Measurements from ENCODE around the gene ERICH4. TPM values are rescaled to one million over a fixed set of nuclear protein-coding genes. Genes with fewer than 3 reads are reported as not detected.
"Not testable (repeated sequence)": the region's sequence is repeated elsewhere in the genome, so short reads cannot be mapped to it uniquely, and the experiment has no call there.

Gene ERICH4
- total and polyA plus RNA-seq, 7 donors = not detected

GRCh38 chr19:41403181-41403970 lies 39.6 kb upstream of the ERICH4 start:
- peaks cover 0 to 20% (median 12%) of the 10 kb centered on the region in 4 donors for H3K4me1 ChIP-seq
- WGBS, 2 donors = 61 to 64% methylated on average over 12 of the region's 12 CpGs

GRCh38 chr19:41405776-41406175 lies 37.2 kb upstream of the ERICH4 start:
- TF ChIP-seq CTCF (IDR thresholded peaks at IDR 0.05) = no peak
- peak overlapping the region in 1 of 4 donors; percentile 20 for H3K27ac ChIP-seq
- peaks cover 0 to 20% (median 5%) of the 10 kb centered on the region in 4 donors for H3K36me3 ChIP-seq
- no peaks in the 10 kb centered on the region for H3K9me3 ChIP-seq
- peaks cover 0 to 24% (median 17%) of the 10 kb centered on the region in 4 donors for H3K4me1 ChIP-seq
- intact Hi-C loops (cut with DNase I) = no loop called here
- 87% methylated on average over 6 of the region's 6 CpGs for WGBS, 2 donors
- H3K4me3 ChIP-seq = no peak overlapping the region
- no peaks in the 10 kb centered on the region for H3K27me3 ChIP-seq
- no peak for DNase-seq

More at GRCh38 chr19:41403181-41403970, 39.6 kb upstream of the ERICH4 start:
- Histone ChIP-seq H3K27me3 (no peaks in the 10 kb centered on the region), H3K4me3 (no peak overlapping the region), H3K27ac (no peak overlapping the region), H3K36me3 (peaks cover 0 to 14% (median 0%) of the 10 kb centered on the region in 4 donors), H3K9me3 (no peaks in the 10 kb centered on the region)
- no peak for DNase-seq
- intact Hi-C loops (cut with DNase I) = no loop called here
- no peak for TF ChIP-seq CTCF (IDR thresholded peaks at IDR 0.05)
- TF ChIP-seq POLR2A (IDR thresholded peaks at IDR 0.05) = no peak
- no peak for TF ChIP-seq POLR2AphosphoS5 (IDR thresholded peaks at IDR 0.05)
- TF ChIP-seq EP300 (IDR thresholded peaks at IDR 0.05) = no peak

- no peak overlapping the region for H3K27ac ChIP-seq
- H3K27me3 ChIP-seq = no peaks in the 10 kb centered on the region
- TF ChIP-seq EP300 (IDR thresholded peaks at IDR 0.05) (no peak), POLR2A (IDR thresholded peaks at IDR 0.05) (no peak), POLR2AphosphoS5 (IDR thresholded peaks at IDR 0.05) (no peak), CTCF (IDR thresholded peaks at IDR 0.05) (no peak)
- no peaks in the 10 kb centered on the region for H3K9me3 ChIP-seq
- 49 to 75% methylated on average over 4 of the region's 4 CpGs for WGBS, 2 donors
- peaks cover 0 to 31% (median 11%) of the 10 kb centered on the region in 4 donors for H3K36me3 ChIP-seq
- no peak for DNase-seq
- H3K4me3 ChIP-seq = no peak overlapping the region
- intact Hi-C loops (cut with DNase I) = no loop called here
- peaks cover 0 to 24% (median 21%) of the 10 kb centered on the region in 4 donors for H3K4me1 ChIP-seq
Observed at GRCh38 chr19:41407271-41407670, 35.7 kb upstream of the ERICH4 start.

- 40 to 70% methylated on average over 4 of the region's 4 CpGs for WGBS, 2 donors
- H3K9me3 ChIP-seq = no peaks in the 10 kb centered on the region
- no peak overlapping the region for H3K27ac ChIP-seq
- intact Hi-C loops (cut with DNase I) = no loop called here
- no peak overlapping the region for H3K4me3 ChIP-seq
- H3K36me3 ChIP-seq = peaks cover 2 to 34% (median 14%) of the 10 kb centered on the region in 4 donors
- no peak for DNase-seq
- no peak for TF ChIP-seq CTCF (IDR thresholded peaks at IDR 0.05)
- TF ChIP-seq EP300 (IDR thresholded peaks at IDR 0.05) = no peak
- no peak for TF ChIP-seq POLR2A (IDR thresholded peaks at IDR 0.05)
- TF ChIP-seq POLR2AphosphoS5 (IDR thresholded peaks at IDR 0.05) = no peak
- H3K27me3 ChIP-seq = no peaks in the 10 kb centered on the region
- H3K4me1 ChIP-seq = peaks cover 0 to 24% (median 19%) of the 10 kb centered on the region in 4 donors
Observed at GRCh38 chr19:41408256-41408655, 34.7 kb upstream of the ERICH4 start.

- DNase-seq; H3K4me3 ChIP-seq; H3K27me3 ChIP-seq; intact Hi-C loops (cut with DNase I); H3K9me3 ChIP-seq: not testable (repeated sequence)
- Histone ChIP-seq H3K27ac (peak overlapping the region in 3 of 4 donors; percentile 4 to 47 (median 23)), H3K4me1 (peaks cover 0 to 24% (median 19%) of the 10 kb centered on the region in 4 donors), H3K36me3 (peaks cover 8 to 34% (median 18%) of the 10 kb centered on the region in 4 donors)
- 92 to 95% methylated on average over 5 of the region's 5 CpGs for WGBS, 2 donors
Observed at GRCh38 chr19:41408846-41409245, 34.1 kb upstream of the ERICH4 start.
